Measurements from ENCODE around the gene LRMDA.
"Not testable (repeated sequence)": the region's sequence is repeated elsewhere in the genome, so short reads cannot be mapped to it uniquely, and the experiment has no call there.

Gene LRMDA

DNA sequence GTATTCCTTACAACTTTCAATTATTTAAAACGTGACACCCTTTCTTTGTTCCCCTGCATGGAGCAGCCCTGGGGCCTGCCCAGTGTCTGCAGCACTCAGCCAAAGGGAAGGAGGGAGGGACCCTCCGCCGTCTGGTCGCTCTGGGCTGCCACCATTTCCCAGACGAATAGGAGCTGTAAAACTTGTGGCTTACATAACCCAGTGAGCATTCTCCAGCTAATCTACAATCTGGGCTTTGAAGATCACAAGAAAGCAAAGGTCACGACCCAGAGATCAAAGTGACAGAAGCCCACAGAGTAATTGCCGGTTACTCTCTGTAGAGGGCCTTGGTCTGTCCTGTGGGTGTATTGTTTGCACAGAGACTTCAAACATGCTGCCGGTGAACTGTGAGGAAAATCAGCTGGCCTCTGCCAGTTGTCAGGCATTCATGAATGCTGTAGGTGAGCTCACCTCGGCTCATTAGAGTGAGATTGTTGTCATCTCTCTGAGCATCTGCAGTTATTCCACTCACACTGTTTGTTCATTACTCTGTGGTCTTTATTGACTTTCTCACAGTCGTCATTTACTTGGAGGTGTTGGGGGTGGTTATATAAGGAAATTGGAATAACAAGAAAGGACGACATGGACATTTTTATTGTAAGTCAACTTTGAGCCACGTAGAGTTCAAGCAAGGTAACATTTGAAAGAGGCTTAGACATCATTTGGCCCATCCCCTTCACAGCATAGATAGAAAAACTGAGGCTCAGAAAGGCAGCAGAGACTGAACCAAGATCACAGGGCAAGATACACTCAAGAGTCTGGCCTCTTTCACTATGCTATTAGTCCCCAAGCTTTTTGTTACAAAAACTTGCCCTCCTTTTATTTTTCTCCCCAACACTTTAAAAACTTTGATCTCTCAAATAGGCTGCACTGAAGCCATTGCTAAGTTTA is 619.8 kb downstream of the LRMDA start:
- no peak overlapping the region for H3K4me3 ChIP-seq (ENCODE audit: low read length)
- peaks cover 6% of the 10 kb centered on the region for H3K27me3 ChIP-seq (ENCODE audit: insufficient read depth, low read length)
- H3K4me1 ChIP-seq (ENCODE audit: insufficient read depth, low read length), result peaks cover 10% of the 10 kb centered on the region
- no peak overlapping the region for H2AFZ ChIP-seq (ENCODE audit: low read depth, low read length)
- no peaks in the 10 kb centered on the region for H3K36me3 ChIP-seq (ENCODE audit: insufficient read depth, low read length)
- H3K9me3 ChIP-seq (ENCODE audit: low read length), result peaks cover 3% of the 10 kb centered on the region

DNA sequence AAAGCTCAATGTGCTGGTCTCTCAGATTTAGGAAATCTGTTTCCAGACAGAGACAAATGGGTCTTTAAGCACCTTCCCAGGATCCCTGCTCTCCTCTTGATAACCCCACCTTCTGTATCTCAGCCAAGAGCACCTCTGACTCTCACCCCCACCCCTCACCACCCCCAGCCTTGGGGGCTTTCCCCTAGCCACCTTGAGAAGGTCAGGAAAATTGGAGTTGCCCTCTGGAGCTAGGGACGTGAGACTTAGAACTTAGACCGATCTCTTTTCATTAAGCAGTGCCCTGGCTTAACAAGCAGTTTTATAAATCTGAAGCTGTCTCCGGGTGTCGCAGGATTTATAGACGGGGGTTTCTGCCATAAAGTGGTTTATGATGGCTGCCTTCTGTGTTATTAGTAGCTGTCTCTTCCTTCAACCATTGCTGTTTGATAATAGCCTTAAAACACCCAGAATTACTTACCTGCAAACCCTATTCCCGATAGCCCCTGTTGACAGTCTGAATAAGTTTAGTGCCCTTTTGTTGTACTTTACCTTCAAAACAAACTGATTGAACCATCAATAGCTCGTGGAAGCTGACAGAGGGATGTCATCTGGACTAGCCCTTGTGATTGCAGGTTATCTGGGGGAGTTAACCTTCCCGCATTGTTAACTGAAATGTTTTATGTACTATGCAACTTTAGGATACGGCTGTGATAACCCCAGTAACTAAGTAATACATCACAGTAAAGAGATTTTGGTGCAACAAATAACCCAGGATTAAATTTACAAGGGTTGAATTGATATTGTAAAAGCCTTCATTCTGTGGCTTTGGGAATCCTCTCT is 621.5 kb downstream of the LRMDA start:
- Histone ChIP-seq H3K4me3 (ENCODE audit: low read length) (no peak overlapping the region), H3K36me3 (ENCODE audit: insufficient read depth, low read length) (no peaks in the 10 kb centered on the region), H2AFZ (ENCODE audit: low read depth, low read length) (no peak overlapping the region), H3K4me1 (ENCODE audit: insufficient read depth, low read length) (peaks cover 10% of the 10 kb centered on the region), H3K27me3 (ENCODE audit: insufficient read depth, low read length) (peaks cover 6% of the 10 kb centered on the region), H3K9me3 (ENCODE audit: low read length) (peaks cover 7% of the 10 kb centered on the region)

DNA sequence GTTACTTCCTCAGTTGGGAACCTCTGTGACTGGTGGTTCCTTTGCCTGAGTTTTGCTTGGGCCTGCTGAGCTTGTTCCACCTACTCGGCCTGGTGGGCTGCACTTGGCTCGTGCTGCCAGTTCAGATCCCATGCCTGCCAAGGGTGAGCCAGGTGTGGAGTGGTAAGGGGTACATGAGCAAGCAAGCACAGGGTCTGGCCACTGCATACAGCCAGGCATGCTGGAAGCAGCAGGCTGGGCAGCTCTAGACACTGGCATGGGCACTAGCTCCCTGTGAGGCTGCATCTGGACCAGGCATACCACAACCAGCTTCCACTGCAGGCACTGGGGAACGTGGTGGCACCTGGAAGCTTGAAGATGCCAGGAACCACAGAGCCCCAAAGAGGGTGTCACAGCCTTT is 624.0 kb downstream of the LRMDA start:
- Histone ChIP-seq H3K4me3 (ENCODE audit: low read length) (no peak overlapping the region), H3K9me3 (ENCODE audit: low read length) (peaks cover 7% of the 10 kb centered on the region), H3K36me3 (ENCODE audit: insufficient read depth, low read length) (no peaks in the 10 kb centered on the region), H2AFZ (ENCODE audit: low read depth, low read length) (no peak overlapping the region), H3K4me1 (ENCODE audit: insufficient read depth, low read length) (peaks cover 6% of the 10 kb centered on the region), H3K27me3 (ENCODE audit: insufficient read depth, low read length) (peaks cover 6% of the 10 kb centered on the region)

DNA sequence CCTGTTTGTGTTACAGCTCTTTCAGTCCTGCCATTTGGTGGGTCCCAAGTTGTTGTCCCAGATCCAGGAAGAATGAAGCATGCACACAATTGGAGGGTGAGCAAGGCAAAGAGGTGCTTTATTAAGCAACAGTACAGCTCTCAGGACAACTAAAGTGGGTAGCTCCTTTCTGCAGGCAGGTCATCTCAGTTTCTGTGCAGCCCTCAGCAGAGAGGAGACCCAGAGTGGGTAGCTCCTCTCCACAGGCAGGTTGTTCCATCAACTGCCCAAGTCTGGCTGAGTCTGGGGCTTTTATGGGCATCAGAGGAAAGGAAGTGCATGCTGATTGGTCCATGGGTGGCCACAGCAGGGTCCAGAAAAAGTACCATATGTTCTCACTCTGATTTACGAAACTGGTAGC is 624.5 kb downstream of the LRMDA start:
- no peaks in the 10 kb centered on the region for H3K36me3 ChIP-seq (ENCODE audit: insufficient read depth, low read length)
- H3K4me3 ChIP-seq (ENCODE audit: low read length), result no peak overlapping the region
- peaks cover 1% of the 10 kb centered on the region for H3K4me1 ChIP-seq (ENCODE audit: insufficient read depth, low read length)
- H3K27me3 ChIP-seq (ENCODE audit: insufficient read depth, low read length), result peaks cover 6% of the 10 kb centered on the region
- peaks cover 7% of the 10 kb centered on the region for H3K9me3 ChIP-seq (ENCODE audit: low read length)
- H2AFZ ChIP-seq (ENCODE audit: low read depth, low read length), result no peak overlapping the region

DNA sequence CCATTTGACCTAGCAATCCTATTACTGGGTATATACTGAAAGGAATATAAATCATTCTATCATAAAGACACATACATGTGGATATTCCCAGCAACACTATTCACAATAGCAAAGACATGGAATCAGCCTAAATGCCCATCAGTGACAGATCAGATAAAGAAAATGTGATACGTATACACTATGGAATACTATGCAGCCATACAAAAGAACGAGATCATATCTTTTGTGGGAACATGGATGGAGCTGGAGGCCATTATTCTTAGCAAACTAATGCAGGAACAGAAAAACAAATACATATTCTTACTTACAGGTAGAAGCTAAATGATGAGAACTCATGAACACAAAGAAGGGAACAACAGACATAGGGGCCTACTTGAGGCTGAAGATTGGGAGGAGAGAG is 629.6 kb downstream of the LRMDA start:
- H3K36me3 ChIP-seq (ENCODE audit: insufficient read depth, low read length); H3K9me3 ChIP-seq (ENCODE audit: low read length); H2AFZ ChIP-seq (ENCODE audit: low read depth, low read length); H3K4me3 ChIP-seq (ENCODE audit: low read length); H3K27me3 ChIP-seq (ENCODE audit: insufficient read depth, low read length): not testable (repeated sequence)
- peaks cover 16% of the 10 kb centered on the region for H3K4me1 ChIP-seq (ENCODE audit: insufficient read depth, low read length)

DNA sequence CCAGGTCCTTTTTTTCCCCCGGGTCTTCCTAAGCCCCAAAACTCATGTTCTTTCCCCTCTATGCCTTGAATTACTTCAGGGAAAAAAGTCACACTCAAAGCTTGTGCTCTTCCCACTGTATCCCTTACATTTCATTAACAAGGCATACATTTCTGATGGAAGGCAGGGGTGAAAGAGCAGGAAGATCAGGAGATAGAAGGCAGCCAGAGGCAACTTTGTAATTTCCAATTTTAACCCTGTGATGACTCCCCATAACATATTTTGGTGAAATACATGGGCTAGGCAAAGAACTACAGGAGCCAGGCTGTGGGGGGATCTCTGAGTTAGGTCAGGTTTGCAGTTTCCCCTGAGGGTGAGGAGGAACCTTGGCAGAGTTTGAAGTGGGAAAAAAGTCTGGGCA is 635.0 kb downstream of the LRMDA start:
- H2AFZ ChIP-seq (ENCODE audit: low read depth, low read length), result no peak overlapping the region
- no peaks in the 10 kb centered on the region for H3K27me3 ChIP-seq (ENCODE audit: insufficient read depth, low read length)
- H3K4me3 ChIP-seq (ENCODE audit: low read length), result no peak overlapping the region
- H3K9me3 ChIP-seq (ENCODE audit: low read length), result no peaks in the 10 kb centered on the region
- H3K4me1 ChIP-seq (ENCODE audit: insufficient read depth, low read length), result peaks cover 16% of the 10 kb centered on the region
- no peaks in the 10 kb centered on the region for H3K36me3 ChIP-seq (ENCODE audit: insufficient read depth, low read length)

DNA sequence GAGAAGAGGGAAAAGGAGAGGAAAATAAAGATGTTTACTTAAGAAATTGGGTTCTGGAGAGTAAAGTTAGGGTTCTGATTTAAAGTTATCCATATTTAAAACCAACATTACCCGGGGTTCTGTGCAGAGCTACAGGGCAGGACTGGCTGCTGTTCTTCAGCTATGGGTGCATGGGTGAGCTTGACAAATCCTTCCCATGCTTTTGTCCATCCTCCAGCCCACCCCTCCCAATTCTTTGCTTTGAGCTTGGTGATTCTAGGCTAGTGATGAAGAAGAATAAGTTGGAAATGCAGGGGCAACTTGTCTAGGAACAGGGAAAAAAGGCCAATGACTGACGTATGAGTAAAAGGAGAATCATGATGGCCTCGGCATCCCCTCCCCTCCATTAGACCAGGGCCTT is 636.0 kb downstream of the LRMDA start:
- H3K4me1 ChIP-seq (ENCODE audit: insufficient read depth, low read length), result peaks cover 10% of the 10 kb centered on the region
- no peaks in the 10 kb centered on the region for H3K9me3 ChIP-seq (ENCODE audit: low read length)
- H2AFZ ChIP-seq (ENCODE audit: low read depth, low read length), result no peak overlapping the region
- H3K27me3 ChIP-seq (ENCODE audit: insufficient read depth, low read length), result no peaks in the 10 kb centered on the region
- H3K4me3 ChIP-seq (ENCODE audit: low read length), result no peak overlapping the region
- H3K36me3 ChIP-seq (ENCODE audit: insufficient read depth, low read length), result no peaks in the 10 kb centered on the region

DNA sequence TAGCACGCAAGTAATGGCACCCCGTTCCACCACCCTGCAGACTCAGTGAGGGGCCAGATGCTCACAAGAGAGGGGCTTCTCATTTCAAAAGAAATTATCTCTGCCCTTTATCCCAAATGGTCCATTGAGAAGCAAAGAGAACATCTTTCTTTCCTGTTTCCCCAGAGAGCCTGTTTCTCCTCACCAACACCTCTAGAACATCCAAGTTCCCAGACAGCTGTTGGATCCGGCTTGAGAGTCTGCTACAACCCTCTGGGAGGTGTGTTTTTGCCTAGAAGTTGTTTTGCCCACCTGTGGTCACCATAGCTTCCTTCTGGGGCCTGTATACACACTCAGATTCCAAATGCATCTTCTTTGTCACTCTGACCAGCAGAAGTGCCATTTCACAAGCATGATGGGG is 637.4 kb downstream of the LRMDA start:
- Histone ChIP-seq H3K36me3 (ENCODE audit: insufficient read depth, low read length) (no peaks in the 10 kb centered on the region), H3K9me3 (ENCODE audit: low read length) (no peaks in the 10 kb centered on the region), H3K4me3 (ENCODE audit: low read length) (no peak overlapping the region), H3K27me3 (ENCODE audit: insufficient read depth, low read length) (no peaks in the 10 kb centered on the region), H3K4me1 (ENCODE audit: insufficient read depth, low read length) (no peaks in the 10 kb centered on the region), H2AFZ (ENCODE audit: low read depth, low read length) (no peak overlapping the region)

DNA sequence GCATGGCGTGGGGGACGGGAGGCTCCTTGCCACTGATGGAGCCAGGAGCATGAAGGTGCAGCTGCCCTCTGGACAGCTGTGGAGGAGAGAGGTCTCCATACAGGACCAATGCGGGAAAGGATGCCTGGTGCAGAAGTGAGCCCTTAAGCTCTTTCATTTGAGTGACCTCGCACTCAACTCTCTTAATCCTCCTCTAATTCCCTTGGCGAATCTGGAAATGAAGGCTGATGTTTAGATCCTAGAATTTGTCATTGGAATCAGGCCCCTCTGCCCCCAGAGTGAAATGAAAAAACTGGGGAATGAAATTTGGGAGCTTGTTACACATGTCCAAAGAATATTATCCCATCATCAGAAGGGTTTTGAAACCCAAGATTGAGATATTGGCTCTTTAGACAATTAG is 639.5 kb downstream of the LRMDA start:
- Histone ChIP-seq H2AFZ (ENCODE audit: low read depth, low read length) (no peak overlapping the region), H3K27me3 (ENCODE audit: insufficient read depth, low read length) (no peaks in the 10 kb centered on the region), H3K9me3 (ENCODE audit: low read length) (no peaks in the 10 kb centered on the region), H3K4me1 (ENCODE audit: insufficient read depth, low read length) (no peaks in the 10 kb centered on the region), H3K36me3 (ENCODE audit: insufficient read depth, low read length) (no peaks in the 10 kb centered on the region), H3K4me3 (ENCODE audit: low read length) (no peak overlapping the region)

DNA sequence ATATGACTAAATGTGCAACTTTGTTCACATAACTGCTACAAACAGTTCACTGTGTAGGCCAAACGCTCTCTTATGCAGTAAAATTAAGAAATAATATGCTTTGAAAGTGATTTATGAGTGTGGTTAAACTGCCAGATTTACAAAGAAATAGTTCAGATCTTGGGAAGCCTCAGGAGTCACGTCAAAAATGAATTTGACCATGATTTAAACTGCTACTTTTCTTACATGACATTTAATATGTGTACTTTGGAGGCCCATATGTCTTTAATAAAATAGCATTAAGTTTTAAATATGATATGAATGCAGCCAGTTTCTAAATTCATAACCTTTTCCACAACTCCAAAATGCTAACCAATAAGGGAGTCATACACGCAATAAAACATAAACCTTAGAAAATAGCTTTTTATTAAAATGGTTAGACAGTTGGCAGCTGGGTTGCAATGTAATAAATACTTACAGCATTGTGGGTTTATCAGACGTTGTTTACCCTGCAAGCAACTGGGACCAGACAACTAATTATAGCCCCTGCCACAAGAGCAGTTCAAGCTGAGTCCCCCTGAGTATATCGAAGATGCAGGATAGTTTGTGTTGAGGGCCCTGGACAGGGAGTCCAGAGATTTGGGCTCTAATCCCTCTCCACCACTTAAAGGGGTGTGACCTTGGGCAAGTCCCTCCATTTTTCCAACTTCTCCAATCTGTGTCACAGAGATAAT is 640.4 kb downstream of the LRMDA start:
- no peak overlapping the region for H3K4me3 ChIP-seq (ENCODE audit: low read length)
- no peaks in the 10 kb centered on the region for H3K27me3 ChIP-seq (ENCODE audit: insufficient read depth, low read length)
- H3K36me3 ChIP-seq (ENCODE audit: insufficient read depth, low read length), result no peaks in the 10 kb centered on the region
- no peaks in the 10 kb centered on the region for H3K9me3 ChIP-seq (ENCODE audit: low read length)
- no peaks in the 10 kb centered on the region for H3K4me1 ChIP-seq (ENCODE audit: insufficient read depth, low read length)
- no peak overlapping the region for H2AFZ ChIP-seq (ENCODE audit: low read depth, low read length)

DNA sequence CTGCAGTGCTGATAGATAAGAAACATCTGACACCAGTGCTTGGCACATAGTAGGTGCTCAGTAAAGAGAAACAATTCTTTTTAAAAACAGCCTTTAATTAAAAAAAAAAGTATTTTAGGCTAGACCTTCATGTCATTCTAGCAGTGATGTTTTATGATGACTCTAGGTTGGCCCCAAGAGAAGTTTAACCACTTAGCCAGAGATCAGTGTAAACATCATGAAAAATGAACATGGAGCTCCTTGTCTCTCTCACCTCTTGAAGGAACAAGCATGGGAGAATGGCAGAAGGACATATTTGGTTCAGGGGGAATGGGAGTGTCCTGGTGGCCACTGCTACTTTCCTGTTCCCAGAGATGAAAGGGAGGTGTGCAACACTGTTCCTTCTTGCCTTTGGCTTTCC is 641.0 kb downstream of the LRMDA start:
- H3K4me1 ChIP-seq (ENCODE audit: insufficient read depth, low read length), result no peaks in the 10 kb centered on the region

DNA sequence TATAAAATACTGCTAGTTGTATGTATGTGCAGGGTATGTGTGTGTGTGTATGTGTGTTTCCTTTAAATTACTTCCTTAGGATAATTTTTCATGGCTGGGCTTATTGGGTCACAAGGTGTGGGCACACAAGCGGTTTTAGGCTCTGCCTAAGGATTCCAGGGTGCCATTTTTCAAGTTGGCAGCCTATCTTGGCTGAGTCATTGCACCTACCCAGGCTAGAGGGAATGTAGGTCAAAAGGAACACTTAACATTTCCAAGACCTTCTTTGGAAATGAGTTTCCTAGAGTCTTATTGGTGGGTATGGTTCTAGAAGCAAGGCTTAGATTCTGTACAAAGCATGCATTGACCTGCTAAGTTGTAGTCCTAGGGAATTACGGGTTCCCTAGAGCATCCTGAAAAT is 642.1 kb downstream of the LRMDA start:
- H3K9me3 ChIP-seq (ENCODE audit: low read length), result no peaks in the 10 kb centered on the region
- no peak overlapping the region for H2AFZ ChIP-seq (ENCODE audit: low read depth, low read length)

More for the DNA sequence above, 641.0 kb downstream of the LRMDA start:
- H3K4me3 ChIP-seq (ENCODE audit: low read length), result no peak overlapping the region
- no peaks in the 10 kb centered on the region for H3K36me3 ChIP-seq (ENCODE audit: insufficient read depth, low read length)
- H2AFZ ChIP-seq (ENCODE audit: low read depth, low read length), result no peak overlapping the region
- H3K9me3 ChIP-seq (ENCODE audit: low read length), result no peaks in the 10 kb centered on the region
- no peaks in the 10 kb centered on the region for H3K27me3 ChIP-seq (ENCODE audit: insufficient read depth, low read length)

DNA sequence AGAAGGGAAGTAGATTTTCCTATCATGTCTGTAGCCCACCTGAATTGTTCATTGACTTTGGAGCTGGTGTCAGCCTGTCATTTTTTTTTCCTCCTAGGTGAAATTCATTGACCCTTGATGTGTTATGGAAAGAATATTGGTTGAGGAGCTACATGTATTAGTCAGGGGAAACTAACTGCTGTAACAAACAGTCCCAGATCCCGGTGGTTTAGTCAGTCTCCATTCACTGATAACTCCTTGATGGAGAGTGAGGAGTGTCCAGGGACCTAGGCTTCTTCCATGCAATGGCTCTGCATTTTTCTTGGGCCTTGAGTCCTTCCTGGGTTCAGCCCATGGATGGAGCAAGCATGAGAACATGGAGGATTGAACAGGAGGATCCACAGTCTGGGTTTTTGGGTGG is 643.2 kb downstream of the LRMDA start:
- Histone ChIP-seq H3K36me3 (ENCODE audit: insufficient read depth, low read length) (no peaks in the 10 kb centered on the region), H2AFZ (ENCODE audit: low read depth, low read length) (no peak overlapping the region), H3K9me3 (ENCODE audit: low read length) (no peaks in the 10 kb centered on the region), H3K4me1 (ENCODE audit: insufficient read depth, low read length) (no peaks in the 10 kb centered on the region), H3K27me3 (ENCODE audit: insufficient read depth, low read length) (no peaks in the 10 kb centered on the region), H3K4me3 (ENCODE audit: low read length) (no peak overlapping the region)

More for the DNA sequence above, 642.1 kb downstream of the LRMDA start:
- Histone ChIP-seq H3K36me3 (ENCODE audit: insufficient read depth, low read length) (no peaks in the 10 kb centered on the region), H3K27me3 (ENCODE audit: insufficient read depth, low read length) (no peaks in the 10 kb centered on the region), H3K4me1 (ENCODE audit: insufficient read depth, low read length) (no peaks in the 10 kb centered on the region), H3K4me3 (ENCODE audit: low read length) (no peak overlapping the region)
